Kidney tubule cell (primary cell): ENCODE measurements around the gene CADPS2.

Experiments used
- DNase-seq: peaks from one replicate; pipeline ENCODE4 v3.0.0-alpha.2; 2018; ENCODE audit warnings: low spot score

Gene CADPS2

DNA sequence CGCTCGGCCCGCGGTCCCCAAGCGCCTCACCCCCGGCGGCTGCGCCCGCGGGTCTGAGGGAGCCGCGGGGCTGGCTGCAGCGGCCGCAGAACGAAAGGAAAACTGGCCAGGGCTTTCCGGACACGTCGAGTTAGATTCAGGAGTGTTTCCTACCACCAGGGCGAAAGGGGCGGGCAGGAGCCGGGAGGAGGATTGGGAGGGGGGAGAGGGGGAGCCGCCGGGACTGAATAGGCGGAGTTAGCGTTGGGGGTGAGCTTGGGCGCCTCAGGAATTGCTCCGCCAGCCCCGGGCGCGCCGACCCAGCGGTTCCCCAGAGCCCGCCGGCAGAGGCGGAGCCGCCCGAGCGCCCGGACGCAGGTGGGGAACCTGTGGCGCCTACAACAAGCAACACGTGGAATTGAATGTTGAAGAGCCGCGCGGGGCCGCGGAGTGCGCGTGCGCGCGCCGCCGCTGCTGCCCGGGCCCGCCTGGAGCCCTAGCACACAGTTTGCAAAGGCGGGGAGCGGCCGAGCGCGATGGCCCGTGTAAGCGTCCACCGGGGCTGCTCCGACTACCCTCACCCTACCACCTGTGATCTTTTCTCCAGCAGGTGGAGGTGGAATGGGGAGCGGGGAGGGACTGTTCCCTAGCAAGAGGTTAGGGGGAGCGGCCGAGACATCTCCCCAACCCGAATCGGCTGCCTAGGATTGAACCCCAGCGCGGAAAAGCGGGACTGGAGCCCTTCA is at the start of gene CADPS2:
CADPS2 (minus strand) TSS at position 104 of the 725 bp plus-strand sequence. CDS start 123 bp downstream, outside the sequence.
- DNase-seq, result peak; percentile 90

GRCh38 chr7:122935620-122936019 is 49.4 kb upstream of the CADPS2 start:
- no peak for DNase-seq

DNA sequence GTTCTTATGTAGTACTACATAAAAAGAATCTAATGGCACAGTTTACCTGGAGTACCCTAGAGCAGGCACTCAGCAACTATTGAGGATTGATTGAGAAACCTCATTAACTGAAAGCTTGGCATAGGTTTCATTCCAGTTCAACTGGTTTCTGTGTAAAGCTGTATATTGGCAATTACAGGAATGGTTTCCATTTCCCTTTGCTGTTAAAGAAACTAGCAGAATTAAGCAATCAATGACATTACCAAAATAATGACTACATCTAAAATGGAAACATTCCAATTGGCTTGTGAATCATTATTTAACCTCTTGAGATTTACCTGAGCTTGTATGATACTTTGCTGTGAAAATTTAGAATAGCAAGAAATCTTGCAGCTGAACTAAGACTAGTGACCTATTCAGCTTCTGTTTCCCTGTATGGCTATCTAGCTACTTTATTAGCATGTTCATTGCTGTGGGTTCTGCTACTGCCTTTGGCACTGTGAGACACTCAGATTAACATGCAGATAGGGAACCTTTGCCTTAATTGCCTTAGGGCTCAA is 33.5 kb upstream of the CADPS2 start:
- no peak for DNase-seq

- DNase-seq, result no peak
These were observed 28.6 kb upstream of the CADPS2 start for GRCh38 chr7:122914812-122915211.

GRCh38 chr7:122913608-122914007 is 27.3 kb upstream of the CADPS2 start:
- no peak for DNase-seq

DNA sequence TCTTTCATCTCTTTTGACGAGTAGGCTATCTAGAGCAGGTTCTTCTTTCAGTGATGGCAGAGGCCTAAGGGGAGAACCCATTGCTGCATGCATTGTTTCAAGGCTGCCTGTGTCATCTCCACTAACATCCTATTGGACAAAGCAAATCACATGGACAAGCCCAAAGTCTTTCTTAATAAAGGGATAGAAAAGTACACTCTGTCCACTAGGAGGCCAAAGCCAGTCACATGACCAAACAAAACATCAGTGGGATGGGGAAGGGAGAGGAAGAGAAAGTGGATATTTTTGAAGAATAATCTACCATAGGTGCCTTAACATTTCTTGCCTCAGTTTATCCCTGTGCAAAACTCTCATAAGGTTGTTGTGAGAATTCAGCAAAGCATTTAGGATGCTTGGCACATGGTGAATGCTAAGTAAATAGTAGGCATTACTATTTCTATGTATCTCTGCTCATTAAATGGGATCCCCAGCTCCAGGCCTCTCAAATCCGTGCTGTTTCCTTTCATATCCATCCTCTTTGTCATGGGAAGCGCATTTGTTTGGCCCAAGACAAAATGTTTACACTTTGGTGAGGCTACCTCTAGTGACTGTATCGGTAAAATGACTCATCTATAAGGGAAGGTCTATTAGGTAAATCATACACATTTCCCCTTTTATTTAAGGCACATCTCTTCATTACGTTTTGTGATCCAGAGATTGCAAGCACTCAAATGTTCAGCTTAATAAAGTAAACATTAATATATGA is 16.7 kb upstream of the CADPS2 start:
- no peak for DNase-seq

GRCh38 chr7:122901250-122901649 is 15.0 kb upstream of the CADPS2 start:
- DNase-seq, result no peak

DNA sequence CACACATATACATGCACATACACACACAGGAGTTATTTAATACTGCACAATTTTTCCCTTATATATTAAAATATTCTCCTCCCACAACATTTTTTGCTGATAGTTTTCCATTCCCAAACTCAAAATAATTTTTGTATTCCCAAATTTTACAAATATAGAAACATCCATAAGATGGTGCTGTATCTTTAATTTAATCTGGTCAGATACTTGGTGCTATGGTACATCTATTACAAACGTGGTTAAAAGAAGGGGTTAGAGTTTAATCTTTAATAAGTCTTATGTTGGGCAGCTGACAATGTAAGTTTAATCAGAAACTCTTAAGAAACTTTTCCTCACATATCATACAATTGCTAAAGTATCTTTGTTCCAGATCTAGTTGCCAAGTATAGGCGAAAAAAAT is 10.2 kb upstream of the CADPS2 start:
- no peak for DNase-seq

DNA sequence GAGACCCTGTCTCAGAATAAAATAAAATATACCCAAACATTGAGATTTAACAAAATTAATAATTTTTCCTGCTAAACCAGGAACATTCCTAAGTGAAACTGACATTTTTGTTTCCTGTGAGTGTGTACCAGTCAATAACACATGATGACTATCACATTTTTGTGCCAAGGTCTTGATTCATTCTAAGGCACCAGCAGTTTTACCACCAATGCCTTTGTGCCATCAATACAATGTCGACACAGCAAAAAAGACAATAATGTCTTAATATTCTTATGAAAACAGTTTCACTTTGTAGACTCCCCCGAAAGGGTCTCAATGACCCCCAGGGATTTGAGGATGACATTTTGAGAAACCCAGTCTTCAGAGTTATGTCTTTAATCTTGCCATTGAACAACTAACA is 7.2 kb upstream of the CADPS2 start:
- no peak for DNase-seq

DNA sequence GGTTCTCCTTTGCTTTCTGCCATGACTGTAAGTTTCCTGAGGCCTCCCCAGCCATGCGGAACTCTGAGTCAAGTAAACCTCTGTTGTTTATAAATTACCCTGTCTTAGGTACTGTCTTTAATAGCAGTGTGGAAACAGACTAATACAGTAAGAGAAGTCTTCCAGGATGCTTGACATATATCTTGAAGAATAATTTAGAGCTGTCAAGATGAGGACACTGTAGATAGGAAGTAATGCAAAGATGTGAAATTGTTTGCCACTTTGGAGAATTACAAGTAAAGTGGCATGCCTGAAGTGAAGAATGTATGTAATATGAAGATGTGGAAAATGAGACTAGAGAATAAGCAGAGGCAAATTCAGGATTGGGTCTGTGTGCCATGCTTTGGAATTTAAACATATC is 2.9 kb upstream of the CADPS2 start:
- DNase-seq, result no peak

DNA sequence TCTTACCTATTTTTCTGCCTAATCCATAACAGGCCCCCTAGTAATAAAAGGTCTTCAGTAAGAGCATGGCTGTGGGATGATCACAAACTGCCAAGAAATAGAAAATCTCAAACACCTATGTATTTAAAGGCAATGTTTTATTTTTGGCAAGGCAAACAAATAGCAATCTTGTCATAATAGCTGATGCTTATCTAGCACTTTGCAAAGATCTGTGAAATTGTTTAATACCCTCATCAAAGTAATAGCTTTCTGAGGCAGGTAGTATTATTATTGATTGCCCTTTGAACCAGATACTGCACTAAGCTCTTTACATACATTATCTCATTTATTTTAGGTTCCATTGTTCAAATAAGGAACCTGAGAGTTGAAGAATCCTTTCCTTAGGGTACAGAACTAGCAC is 1.6 kb upstream of the CADPS2 start:
- no peak for DNase-seq

- DNase-seq, result peak; percentile 80
These were observed 938 bp upstream of the CADPS2 start for GRCh38 chr7:122887198-122887597.

DNA sequence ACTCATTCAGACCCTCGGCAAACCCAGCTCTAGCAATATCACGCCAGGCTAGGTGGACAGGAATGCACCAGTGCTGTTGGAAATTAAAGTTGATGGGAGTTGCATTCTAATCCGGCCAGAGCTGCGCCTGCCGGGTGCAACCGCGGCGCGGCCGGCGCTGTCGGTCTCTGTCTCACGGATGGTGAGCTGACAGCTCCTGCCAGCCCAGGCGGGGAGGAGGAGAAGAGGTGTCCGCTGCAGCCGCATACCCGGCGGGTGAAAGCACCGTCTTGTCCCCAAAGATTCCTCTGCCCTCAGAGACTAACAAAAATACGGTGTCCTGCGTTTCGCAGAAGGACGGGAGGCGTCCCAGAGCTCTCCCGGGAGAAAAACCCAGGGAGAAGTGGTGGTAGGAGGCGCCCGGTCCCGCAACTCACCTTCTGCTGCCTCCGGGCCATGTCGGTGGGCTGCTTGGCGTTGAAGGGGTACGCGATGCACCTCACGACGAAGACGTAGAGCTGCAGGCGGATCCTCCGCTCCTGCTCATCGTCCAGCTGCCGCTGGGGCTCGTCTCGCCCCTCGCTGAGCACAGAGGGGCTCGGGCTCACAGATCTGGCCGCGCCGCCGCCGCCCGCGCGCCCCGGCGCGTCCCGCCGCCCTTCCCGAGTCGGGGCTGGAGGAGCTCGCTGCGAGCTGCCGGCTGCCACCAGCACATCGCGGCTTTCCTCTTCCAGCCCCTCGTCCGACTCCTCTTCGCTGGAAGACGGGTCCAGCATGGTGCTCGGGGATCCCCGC is 490 bp downstream of the CADPS2 start:
- DNase-seq, result peak; percentile 77

DNA sequence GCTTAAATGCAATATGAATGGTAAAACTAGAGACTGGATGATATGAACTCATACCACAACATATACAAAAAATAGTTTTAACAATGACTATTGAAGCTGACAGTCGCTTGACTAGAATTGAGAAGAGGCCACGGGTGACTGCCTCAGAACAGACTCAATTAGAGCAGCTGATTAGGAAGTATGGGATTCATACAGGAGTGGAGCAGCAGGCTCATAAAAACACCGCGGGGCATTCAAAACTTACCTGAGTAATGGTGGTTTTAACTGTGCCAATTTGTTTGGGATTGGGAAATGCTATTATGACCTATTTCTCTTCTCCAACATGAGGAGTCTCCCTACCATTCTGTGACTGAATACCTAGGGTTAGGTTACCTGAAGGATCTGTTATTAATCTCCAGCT is 2.1 kb downstream of the CADPS2 start:
- DNase-seq, result peak; percentile 22

- DNase-seq, result no peak
These were observed 3.1 kb downstream of the CADPS2 start for GRCh38 chr7:122883049-122883680.

- DNase-seq, result no peak
These were observed 4.9 kb downstream of the CADPS2 start for GRCh38 chr7:122881324-122881723.

DNA sequence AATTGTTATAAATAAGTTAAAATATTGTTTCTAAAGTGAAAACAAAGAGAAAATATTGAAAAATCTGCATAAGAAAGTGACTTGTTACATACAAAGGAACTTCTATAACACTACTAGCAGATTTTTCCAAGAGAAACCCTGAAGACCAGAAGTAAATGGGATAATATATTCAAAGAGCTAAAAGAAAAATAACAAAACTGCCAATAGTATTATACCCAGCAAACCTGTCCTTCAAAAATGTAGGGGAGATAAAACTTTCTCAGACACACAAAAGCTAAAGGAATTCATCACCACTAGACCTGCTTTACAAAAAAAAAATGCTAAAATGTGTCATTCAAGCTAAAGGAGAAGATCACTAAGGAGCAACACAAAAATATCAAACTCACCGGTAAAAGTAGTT is 17.0 kb downstream of the CADPS2 start:
- no peak for DNase-seq

DNA sequence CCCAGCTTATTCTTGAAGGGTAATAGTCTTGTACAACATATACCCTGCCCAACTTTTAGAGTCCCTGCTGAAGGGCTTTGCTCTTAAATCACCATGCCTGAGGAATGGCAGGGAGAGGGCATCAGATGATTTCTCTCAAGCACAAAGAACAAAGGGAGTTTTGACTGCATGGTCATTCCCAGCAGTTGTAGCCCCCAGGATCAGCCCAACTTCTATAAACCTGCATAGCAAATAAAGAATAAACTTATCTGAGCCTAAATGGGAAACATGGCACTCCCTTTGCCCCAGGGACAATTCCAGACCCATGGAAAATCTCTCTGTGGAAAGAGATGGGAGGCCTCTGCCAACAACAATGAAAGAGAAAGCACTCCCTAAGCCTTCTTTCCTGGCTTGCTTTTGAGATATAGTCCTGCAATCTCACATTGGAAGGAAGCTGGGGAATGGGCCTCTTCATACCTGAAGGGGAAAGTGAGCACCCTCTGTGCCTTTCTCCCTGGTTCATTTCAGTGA is 18.7 kb downstream of the CADPS2 start:
- DNase-seq, result no peak

GRCh38 chr7:122864838-122865237 is 21.4 kb downstream of the CADPS2 start:
- DNase-seq, result no peak

DNA sequence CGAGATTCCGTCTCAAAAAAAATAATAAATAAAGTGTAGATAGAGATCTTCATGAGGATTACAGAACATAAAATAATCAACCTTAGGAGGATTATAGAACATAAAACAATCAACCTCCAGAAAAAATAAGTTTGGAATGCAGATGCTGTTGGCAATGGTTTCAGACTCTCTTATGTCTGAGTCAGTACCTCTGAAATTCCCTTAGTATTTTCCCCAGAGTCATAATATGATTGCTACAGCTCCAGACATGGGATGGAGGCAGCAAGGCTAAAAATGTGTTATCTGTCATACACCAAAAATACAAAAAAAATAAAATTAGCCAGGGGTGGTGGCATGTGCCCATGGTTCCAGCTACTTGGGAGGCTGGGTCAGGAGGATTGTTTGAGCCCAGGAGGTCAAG is 22.2 kb downstream of the CADPS2 start:
- no peak for DNase-seq

DNA sequence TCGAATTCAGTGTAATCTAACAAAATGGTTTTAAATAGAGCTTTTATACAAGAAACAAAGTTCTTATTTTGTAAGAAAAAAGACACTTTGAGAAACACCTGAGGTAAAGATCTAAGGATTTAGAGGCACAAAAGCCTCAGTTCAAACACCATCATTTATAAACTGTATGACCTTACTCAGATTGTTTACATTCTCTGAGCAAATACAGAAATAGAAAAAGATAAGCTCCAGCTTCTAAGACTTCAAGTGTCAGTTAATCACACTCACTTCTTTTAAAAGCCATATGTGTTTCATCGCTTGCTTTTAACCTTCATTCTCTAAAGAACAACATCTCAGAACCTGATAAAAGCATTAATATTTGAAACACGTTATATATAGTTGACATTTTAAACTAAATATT is 27.9 kb downstream of the CADPS2 start:
- DNase-seq, result no peak

GRCh38 chr7:122850528-122850927 is 35.7 kb downstream of the CADPS2 start:
- DNase-seq, result no peak
